Activated CD8-positive, alpha-beta memory T cell treated with anti-CD3 and anti-CD28 coated beads for 36 hours (primary cell): Measurements from ENCODE around the gene IGF2BP2. TPM values are rescaled to one million over a fixed set of nuclear protein-coding genes. Genes with fewer than 3 reads are reported as not detected.
"Not testable (repeated sequence)": the region's sequence is repeated elsewhere in the genome, so short reads cannot be mapped to it uniquely, and the experiment has no call there.

Experiments used
- CTCF ChIA-PET: fragments of 350-600 bp; sonication (Branson Sonifier 250); formaldehyde crosslinking; loops from one replicate; lab custom pipeline; 2021; ENCODE audit warnings: antibody characterized with exemption; lab: Charles Lee
- POLR2A ChIA-PET: fragments of 350-600 bp; sonication (Branson Sonifier 250); formaldehyde crosslinking; loops from one replicate; lab custom pipeline; 2021; ENCODE audit warnings: antibody characterized with exemption; lab: Charles Lee
- total RNA-seq, 2 experiments: library from RNA; stranded (reverse); gene quantifications; one replicate each; pipeline ENCODE4 v1.2.3, GENCODE V29; 2021

Gene IGF2BP2
- total RNA-seq, 2 experiments from 2014 or later = 0.32 to 0.65 TPM

DNA sequence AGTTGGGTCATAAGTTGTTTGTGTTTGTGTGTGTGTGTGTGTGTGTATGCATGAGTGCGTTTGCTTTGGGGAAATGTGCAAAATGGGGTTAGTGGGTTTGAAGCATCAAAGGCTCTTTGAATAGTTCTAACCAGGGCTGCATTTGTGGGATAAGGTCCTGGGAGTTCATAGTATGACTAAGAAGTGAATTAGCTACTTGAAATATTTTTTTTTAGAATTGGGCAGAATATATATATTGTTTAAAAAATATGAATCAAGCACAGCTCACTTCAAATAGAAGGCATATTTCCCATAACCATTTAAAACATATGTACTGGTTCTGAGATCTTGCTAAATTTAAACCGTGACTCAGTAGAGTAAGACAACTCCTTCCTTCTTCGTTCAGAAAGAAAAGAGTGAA, 43.1 kb downstream of the IGF2BP2 start:
- ChIA-PET CTCF (interaction anchor here (1.0 kb wide), 1 partner anchor 14 kb away, joined by 3 read pairs; no protein-coding TSS in a partner anchor), POLR2A (no interaction called here)

DNA sequence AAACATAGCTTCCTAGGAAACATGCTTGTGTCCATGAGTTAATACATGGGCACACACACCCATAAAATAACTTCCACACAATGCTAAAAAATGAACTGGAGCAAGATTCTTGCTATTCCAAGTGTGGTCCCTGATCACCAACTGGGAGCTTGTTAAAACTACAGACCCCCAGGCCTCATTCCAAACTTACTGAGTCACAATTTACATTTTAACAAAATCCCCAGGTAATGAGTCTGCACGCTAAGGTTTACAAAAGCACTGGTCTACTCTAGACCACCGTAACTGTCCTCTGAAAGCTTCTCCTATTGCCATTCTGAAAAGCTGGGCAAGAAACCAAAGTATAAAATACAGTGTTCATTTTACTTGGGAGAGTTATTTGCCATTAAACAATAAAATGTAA, 45.4 kb downstream of the IGF2BP2 start:
- POLR2A ChIA-PET = interaction anchor here (0.5 kb wide), 1 partner anchor 152 kb away, joined by 6 read pairs; no protein-coding TSS in a partner anchor
- CTCF ChIA-PET = no interaction called here

DNA sequence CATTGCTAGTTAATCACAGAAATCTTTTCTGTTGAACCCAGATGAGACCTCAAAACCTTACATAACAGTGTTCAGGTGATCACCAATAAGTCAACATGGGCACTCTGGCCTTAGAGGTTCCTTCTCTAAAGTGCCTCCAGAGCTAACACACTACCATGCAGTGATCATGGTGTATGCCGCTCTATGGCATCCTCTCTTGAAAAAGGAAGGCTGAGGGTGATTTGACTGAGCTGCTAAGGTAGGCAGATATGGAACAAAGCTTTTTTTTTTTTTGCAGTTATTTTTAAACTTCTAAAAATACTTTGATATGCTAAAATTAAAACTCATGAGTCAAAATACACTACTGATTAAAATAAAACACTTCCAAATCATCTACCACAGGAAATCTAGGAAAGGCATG, 46.0 kb downstream of the IGF2BP2 start:
- POLR2A ChIA-PET = interaction anchor here (0.5 to 0.6 kb wide), 2 partner anchors 25 to 152 kb away, joined by 5 to 6 read pairs; no protein-coding TSS in a partner anchor
- CTCF ChIA-PET = interaction anchor here (0.5 kb wide), 1 partner anchor 57 kb away, joined by 3 read pairs; no protein-coding TSS in a partner anchor

DNA sequence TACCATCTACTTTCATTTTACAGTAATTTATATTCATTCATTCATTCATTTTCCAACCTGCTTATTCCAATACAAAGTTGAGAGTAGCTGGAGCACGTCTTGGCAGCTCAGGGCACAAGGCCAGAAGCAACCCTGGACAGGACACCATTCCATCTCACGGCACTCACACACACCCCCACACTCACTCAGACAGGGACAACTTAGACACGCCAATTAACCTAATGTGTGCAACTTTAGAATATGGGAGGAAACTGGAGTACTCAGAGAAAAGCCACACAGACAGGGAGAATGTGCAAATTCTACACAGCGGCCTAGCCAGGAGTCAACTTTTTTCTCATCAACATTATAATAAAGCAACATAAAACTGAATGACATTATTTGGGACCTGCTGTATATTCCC, 46.7 kb downstream of the IGF2BP2 start:
- CTCF ChIA-PET = no interaction called here
- POLR2A ChIA-PET = no interaction called here

DNA sequence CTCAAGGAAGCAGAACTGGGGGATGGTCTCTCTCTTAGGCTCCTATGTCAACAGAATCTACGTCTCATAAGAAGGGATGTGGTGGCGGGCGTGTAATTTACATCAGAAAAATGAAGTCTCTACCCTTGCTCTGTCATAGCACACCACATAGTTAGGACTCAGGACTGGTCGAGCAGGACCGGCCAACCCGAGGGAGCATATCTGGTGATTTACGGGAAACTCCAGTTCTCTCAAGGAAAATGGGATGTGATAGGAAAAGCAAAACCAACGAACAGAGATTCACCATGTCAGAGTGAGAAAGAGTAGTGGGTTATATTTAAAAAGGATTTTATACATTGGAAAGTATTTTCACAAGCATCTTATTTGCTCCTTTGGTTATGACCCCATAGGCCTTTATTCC, 54.7 kb downstream of the IGF2BP2 start:
- ChIA-PET POLR2A (no interaction called here), CTCF (interaction anchor here (0.6 kb wide), 1 partner anchor 556 kb away, joined by 3 read pairs; no protein-coding TSS in a partner anchor)

DNA sequence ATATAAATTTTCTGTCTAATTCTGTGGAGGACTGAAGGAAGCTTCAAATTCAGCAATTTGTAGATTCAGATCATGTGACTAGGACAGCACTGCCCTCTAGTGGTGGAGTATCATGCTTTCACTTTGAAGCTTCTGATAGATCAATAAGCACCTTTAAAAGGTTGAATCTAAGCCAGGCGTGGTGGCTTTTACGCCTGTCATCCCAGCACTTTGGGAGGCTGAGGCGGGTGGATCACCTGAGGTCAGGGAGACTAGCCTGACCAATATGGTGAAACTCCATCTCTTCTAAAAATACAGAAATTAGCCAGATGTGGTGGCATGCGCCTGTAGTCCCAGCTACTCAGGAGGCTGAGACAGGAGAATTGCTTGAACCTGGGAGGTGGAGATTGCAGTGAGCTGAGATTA, 56.3 kb downstream of the IGF2BP2 start:
- CTCF ChIA-PET = interaction anchor here (0.6 to 2.1 kb wide), 12 partner anchors 9 to 136 kb away, joined by 3 to 26 read pairs (median 4); no protein-coding TSS in a partner anchor
- POLR2A ChIA-PET = not testable (repeated sequence)

DNA sequence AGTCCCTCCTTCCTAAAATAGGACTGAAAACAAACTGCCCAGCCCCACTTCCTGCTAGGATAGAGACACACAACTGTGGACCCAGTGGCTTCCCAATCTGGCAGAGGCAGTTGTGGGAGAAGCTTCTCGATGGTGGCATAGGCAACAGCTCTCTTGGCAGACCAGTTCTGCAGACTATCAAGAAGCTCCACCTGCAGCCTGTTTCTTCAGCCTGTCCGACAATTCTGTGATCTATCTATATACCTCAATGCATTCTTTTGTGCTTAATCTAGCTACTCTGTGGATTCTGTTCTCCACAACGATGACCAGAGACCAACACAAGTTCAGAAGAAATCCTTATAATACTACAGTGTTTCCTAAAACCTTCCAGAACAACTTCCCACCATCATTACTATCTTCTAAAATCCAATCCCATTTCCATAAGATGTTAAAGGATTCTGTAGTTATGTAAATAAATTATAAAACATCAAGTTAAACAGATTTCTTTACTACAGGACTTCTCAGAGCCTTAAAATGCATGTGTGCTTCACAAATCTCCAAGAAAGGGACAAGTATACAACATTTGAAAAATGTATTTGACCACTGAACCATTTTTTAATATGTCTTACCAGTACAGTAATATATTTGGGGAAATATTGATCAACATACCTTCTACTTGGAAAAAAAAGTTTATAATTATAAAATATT, 57.7 kb downstream of the IGF2BP2 start:
- ChIA-PET POLR2A (no interaction called here), CTCF (interaction anchor here (0.9 to 1.5 kb wide), 3 partner anchors 83 to 107 kb away, joined by 4 to 5 read pairs (median 4); no protein-coding TSS in a partner anchor)

DNA sequence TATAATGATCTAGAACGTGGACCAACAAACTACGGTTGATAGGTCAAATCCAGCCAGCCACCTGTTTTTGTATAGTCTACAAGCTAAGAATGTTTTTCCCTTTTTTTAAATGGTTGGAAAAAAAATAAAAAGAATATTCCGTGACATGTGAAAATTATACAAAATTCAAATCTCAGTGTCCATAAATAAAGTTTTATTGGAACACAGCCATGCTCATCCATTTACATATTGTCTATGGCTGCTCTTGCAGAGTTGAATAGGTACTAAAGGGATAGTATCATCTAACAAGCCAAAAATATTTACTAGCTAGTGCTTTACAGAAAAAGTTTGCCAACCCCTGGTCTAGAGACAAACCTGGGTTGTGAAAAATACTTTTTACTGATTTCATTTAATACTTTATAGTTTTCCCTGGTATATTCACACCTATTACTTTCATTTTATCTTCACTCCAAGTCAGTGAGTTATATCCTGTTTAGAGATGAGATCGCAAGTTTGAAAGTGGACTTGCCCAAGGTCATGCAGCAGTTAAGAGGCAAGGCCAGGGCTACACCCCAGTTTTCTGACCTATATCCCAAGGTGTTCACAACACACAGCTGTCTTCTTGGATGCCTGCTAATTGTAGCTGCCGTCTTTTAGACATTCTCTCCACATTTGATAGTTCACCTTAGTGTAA, 58.4 kb downstream of the IGF2BP2 start:
- POLR2A ChIA-PET = no interaction called here

DNA sequence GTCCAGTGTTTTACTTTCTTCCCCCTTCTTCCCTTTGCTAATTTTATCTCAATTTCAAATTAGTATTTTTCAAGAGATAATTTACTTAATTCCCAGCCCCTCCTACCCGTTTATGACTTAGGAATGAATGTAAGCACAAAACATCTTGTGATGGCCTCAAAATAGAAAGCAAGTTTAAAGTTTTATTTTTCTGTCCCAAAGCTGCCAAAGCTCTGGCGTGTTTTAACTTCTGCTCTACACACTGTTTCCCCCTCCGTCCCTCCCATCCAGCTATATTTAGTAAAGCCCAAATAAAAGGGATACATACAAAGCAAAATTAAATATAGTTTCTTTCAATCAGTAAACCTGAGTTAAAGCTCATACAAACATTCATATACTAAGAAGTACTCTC, 59.9 kb downstream of the IGF2BP2 start:
- POLR2A ChIA-PET = no interaction called here
- CTCF ChIA-PET = interaction anchor here (0.6 to 1.1 kb wide), 2 partner anchors 76 to 104 kb away, joined by 5 to 7 read pairs; no protein-coding TSS in a partner anchor

More for the DNA sequence above, 58.4 kb downstream of the IGF2BP2 start:
- CTCF ChIA-PET = interaction anchor here (0.9 to 1.0 kb wide), 2 partner anchors 89 to 106 kb away, joined by 4 read pairs; no protein-coding TSS in a partner anchor

DNA sequence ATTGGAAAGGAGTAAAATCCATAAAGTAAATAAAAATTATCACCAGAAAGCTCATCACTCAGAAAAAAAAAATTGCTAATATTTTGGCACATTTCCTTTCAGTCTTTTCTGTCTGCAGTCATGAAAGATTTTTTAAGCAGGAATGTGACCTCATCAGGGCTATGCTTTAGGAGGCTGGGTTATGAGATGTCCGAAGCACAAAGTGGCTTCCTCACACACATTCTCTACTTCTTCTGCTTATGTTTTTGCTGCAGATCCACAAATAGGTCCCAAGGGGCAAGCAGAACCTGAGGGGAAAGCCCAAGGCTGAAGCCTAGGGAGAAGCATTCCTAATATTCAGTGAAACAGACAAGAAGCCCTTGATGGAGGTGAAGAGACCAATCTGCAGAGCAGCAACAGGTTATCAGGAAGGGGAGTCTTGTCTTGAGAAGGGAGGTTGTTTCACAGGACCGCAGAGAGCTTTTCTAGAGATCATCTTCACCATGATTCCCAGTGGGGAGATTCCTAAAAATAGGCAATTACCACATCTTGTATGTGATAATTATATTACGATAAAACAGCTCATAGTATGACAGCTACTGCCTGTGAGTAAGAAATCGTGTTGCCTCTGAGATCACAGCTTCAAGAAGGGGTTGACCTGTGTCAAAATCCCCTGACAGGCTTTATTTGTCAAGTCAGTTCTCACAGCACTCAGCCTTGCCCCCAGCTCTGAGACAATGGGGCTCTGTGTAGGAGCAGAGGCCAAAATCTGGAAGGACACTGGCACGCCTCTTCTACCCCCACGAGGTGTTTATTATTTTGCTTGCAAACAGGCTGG, 60.5 kb downstream of the IGF2BP2 start:
- POLR2A ChIA-PET = no interaction called here
- CTCF ChIA-PET = interaction anchor here (0.6 to 1.1 kb wide), 2 partner anchors 77 to 104 kb away, joined by 5 to 7 read pairs; no protein-coding TSS in a partner anchor

DNA sequence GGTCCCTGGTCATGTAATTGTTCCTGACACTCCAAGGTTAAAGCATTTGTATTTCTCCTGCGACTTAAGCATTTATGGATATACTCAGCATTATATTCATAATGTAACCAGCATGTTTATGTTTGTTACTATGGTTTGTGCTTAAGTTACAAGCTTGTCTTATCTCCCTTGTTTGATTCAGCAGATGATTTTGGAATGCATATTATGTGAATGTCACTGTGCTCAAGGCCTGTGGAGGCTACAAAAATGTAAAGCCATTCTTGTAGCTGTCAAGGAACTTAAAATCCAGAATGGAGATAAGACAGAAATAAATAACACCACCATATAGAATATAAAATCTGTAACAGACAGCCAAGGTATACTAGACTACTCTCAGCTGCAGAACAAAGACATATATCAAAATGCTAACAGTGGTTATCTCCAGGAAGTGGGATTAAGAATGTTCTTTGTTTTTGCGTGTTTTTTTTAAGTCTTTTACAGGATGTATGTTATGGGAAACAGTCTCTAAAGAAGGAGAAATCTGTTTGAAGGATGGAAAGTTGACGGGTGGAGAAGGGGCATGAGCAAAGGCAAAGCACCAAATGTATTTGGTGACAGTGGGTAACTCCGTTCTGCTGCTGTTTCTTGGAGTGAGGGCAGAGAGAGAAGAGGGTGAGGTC, 61.4 kb downstream of the IGF2BP2 start:
- ChIA-PET CTCF (interaction anchor here (0.5 kb wide), 1 partner anchor 164 kb away, joined by 3 read pairs; no protein-coding TSS in a partner anchor), POLR2A (no interaction called here)

DNA sequence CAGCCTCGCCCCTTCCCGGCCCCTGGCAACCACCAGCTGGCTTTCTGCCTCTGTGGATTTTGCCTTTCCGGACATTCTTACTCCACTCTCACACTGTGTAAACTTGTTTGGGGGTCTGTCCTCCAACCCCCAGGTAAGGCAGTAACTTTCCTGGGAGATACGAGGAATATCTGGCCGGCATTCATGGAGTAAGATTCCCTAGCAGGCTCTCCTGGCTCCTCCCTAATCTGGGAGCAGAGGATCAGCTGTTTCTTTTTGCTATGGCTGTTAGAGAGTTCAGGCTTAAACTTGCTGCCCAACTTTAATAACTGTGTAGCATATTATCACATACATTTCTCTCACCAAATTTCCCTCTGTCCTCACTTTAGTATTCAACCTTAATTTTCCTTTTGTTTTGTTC, 64.3 kb downstream of the IGF2BP2 start:
- POLR2A ChIA-PET = no interaction called here
- CTCF ChIA-PET = no interaction called here

DNA sequence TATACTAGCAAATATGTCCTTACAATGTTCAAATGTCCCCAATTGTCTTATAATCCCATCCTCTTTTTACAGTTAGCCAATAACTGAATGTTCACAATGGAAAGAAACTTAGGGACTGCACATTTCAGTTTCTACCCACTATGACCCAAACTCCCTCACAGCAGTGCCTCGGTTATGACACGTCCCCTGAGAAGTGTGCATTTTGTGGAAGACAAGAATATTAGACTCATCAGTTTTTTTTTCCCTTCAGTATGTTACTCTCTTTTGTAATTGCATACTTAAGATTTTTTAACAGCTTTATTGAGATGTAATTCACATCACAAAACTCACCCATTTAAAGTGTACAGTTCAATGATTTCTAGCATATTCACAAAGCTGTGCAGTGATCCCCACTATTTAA, 64.8 kb downstream of the IGF2BP2 start:
- ChIA-PET CTCF (interaction anchor here (0.8 kb wide), 1 partner anchor 8 kb away, joined by 3 read pairs; no protein-coding TSS in a partner anchor), POLR2A (no interaction called here)

DNA sequence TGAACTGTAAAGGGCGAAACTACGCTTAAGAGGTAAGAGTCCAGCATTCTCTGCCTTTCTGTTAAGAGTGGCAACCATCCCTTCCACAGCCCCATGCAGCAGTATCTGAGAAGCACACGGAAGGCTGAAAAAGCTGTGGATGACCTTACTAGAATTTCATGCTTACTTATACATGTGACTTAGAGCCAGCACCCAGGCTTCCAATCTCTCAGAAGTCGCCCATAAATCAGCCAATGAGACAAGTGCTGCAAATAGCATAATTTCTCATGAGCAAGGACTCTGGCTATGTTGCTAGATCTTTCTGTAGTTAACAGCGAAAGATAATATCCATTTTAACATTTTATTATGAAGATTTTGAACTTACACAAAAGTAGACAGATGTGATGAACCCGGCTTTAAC, 65.3 kb downstream of the IGF2BP2 start:
- POLR2A ChIA-PET = no interaction called here
- CTCF ChIA-PET = interaction anchor here (0.8 kb wide), 1 partner anchor 9 kb away, joined by 3 read pairs; no protein-coding TSS in a partner anchor

DNA sequence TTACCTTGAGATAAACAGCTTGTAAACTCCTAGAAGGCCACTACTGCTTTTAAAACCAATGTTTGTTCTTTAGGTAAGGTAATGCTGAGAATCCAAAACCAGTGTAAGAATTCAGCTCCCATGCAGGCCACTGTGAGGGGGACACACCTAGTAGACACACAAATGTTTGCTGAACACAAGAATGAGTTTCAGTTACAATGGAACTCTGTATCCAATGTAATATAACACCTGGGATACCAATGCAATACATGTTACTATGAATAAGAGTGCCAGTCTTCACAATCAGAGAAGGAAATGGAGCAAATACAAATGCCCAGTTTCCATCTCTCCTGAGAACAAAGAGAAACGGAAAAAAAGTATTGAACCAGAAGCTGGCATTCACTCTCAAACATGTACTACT, 65.9 kb downstream of the IGF2BP2 start:
- ChIA-PET CTCF (interaction anchor here (0.8 kb wide), 1 partner anchor 10 kb away, joined by 3 read pairs; no protein-coding TSS in a partner anchor), POLR2A (no interaction called here)

DNA sequence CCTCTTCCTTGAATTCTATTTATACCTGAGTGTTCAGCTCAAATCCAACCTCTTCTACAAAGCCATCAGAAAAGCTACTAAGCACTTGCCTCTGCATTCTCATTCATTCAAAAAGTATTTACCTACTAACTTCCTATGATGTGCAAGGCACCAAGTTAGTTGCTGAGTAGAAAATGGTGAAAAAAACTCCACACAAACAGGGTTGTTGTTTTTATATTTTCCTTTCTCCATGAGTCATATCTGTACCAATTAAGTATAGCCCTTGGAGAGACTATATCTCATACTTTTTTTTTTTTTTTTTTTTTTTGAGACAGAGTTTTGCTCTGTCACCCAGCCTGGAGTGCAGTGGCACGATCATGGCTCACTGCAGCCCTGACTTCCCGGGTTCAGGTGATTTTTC, 67.7 kb downstream of the IGF2BP2 start:
- POLR2A ChIA-PET = no interaction called here
- CTCF ChIA-PET = interaction anchor here (1.1 kb wide), 1 partner anchor 11 kb away, joined by 3 read pairs; no protein-coding TSS in a partner anchor

DNA sequence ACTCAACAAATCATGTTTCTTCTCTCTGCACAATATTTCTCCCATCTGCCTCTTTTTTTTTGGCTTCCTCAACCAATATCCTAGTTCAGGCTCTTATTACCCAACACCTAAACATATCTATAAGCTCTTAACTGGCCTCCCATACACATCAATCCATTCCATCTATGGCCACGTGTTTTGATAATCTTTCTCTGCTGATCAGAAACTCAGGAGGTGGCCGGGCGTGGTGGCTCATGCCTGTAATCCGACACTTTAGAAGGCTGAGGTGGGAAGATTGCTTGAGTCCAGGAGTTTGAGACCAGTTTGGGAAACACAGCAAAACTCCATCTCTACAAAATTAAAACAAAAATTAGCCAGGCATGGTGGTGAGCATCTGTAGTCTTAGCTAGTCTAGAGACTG, 68.4 kb downstream of the IGF2BP2 start:
- CTCF ChIA-PET = interaction anchor here (1.1 kb wide), 1 partner anchor 12 kb away, joined by 3 read pairs; no protein-coding TSS in a partner anchor
- POLR2A ChIA-PET = no interaction called here

DNA sequence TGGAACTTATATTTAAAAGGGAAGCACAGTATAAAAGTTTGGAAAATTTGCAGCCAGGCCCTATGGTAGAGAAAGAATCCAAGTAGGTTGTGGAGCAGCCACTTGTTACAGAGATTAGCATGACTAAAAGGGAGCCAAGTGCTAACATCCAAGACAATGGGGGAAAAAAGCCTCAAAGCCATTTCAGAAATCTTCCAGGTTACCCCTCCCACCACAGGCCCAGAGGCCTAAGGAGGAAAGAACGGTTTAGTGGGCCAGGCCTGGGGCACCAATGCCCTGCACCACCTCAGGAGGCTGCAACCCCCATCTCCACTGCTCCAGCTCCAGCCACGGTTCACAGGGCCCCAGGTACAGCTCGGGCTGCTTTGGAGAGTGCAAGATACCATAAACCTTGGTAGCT, 69.9 kb downstream of the IGF2BP2 start:
- POLR2A ChIA-PET = no interaction called here
- CTCF ChIA-PET = no interaction called here
